Ammon's horn (tissue), 1 donor: ENCODE data around the gene LARP1.

Experiments
- DNase-seq: peaks from one replicate; pipeline ENCODE4 v3.0.0-alpha.2; 2016; ENCODE audit warnings: low spot score

Gene LARP1

GRCh38 chr5:154762700-154763099, 7.5 kb downstream of the LARP1 start:
- no peak for DNase-seq

- DNase-seq, result no peak
These were observed 9.8 kb downstream of the LARP1 start for GRCh38 chr5:154764967-154765366.

GRCh38 chr5:154765396-154765925, 10.3 kb downstream of the LARP1 start:
- DNase-seq, result no peak

GRCh38 chr5:154766558-154767281, 11.5 kb downstream of the LARP1 start:
- DNase-seq, result no peak

- no peak for DNase-seq
These were observed 12.4 kb downstream of the LARP1 start for GRCh38 chr5:154767576-154767975.

- DNase-seq, result no peak
These were observed 13.0 kb downstream of the LARP1 start for GRCh38 chr5:154768207-154768606.

- DNase-seq, result no peak
These were observed 14.9 kb downstream of the LARP1 start for GRCh38 chr5:154770111-154770510.

- peak; percentile 30 for DNase-seq
These were observed 16.3 kb downstream of the LARP1 start for GRCh38 chr5:154771383-154771901.

- no peak for DNase-seq
These were observed 18.1 kb downstream of the LARP1 start for GRCh38 chr5:154773326-154773725.

- no peak for DNase-seq
These were observed 21.0 kb downstream of the LARP1 start for GRCh38 chr5:154776167-154776566.

- DNase-seq, result no peak
These were observed 23.4 kb downstream of the LARP1 start for GRCh38 chr5:154778534-154778933.

GRCh38 chr5:154779105-154779504, 23.9 kb downstream of the LARP1 start:
- DNase-seq, result no peak

GRCh38 chr5:154780128-154780527, 25.0 kb downstream of the LARP1 start:
- DNase-seq, result no peak

- DNase-seq, result no peak
These were observed 27.1 kb downstream of the LARP1 start for GRCh38 chr5:154782326-154782725.

GRCh38 chr5:154782812-154783592, 27.8 kb downstream of the LARP1 start:
- no peak for DNase-seq

- no peak for DNase-seq
These were observed 28.7 kb downstream of the LARP1 start for GRCh38 chr5:154783774-154784460.

GRCh38 chr5:154784856-154785255, 29.7 kb downstream of the LARP1 start:
- DNase-seq, result no peak

GRCh38 chr5:154786414-154786813, 31.2 kb downstream of the LARP1 start:
- no peak for DNase-seq

- DNase-seq, result no peak
These were observed 33.0 kb downstream of the LARP1 start for GRCh38 chr5:154788212-154788611.

GRCh38 chr5:154791535-154791934, 36.4 kb downstream of the LARP1 start:
- DNase-seq, result no peak

GRCh38 chr5:154793599-154794524, 38.7 kb downstream of the LARP1 start:
- no peak for DNase-seq
